ENCODE data around the gene CFAP46.
"Not testable (repeated sequence)": the region's sequence is repeated elsewhere in the genome, so short reads cannot be mapped to it uniquely, and the experiment has no call there.

The CFAP46 gene

DNA sequence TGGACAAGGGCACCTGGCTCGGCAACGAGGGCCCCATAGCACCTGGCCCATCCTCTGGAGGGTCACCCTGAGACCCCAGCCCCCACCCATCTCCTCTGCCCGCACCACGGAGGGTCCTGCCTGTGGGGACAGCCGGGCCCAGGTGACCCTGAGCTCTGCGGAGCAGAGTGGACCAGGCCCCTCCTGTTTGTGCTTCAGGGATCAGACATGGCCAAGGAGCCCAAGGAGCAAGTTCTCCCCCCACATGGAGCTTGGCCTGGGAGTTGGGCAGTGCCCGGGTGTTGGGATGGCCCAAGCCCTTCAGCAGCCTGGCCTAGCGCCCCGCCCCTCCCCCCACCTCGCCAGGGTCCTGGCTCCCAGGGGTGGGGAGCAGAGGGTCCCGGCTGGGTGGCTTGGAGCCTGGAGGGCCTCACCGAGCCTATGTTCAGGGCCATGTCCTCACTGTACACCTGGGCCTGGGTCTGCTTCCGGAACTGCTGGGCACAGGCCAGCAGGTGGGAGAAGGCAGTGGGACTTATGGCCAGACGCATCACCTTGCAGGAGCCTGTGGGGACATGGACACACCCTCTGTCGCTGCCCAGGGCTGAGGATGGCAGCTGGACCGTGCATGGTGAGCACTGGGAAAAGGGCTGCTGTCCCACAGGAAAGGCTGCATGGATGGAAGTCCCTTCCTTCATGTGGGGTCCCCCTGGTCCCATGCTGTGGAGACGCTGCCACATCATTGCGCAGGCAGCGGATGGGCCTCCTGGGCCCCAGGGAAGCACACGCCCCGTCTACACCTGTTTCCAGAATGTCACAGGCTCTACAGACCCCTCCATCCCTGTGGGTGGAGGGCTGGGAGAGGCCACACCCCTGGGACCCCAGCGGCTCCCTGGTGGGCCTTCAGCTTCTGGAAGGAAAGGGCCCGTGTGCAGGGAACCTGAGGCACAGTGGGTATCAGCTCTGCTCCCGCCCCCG, 107.2 kb downstream of the CFAP46 start:
- no peaks in the 10 kb centered on the region for H3K4me1 ChIP-seq (ENCODE audit: insufficient read depth, low read length)
- no peak overlapping the region for H3K9ac ChIP-seq (ENCODE audit: low read depth, low read length)
- no peaks in the 10 kb centered on the region for H3K36me3 ChIP-seq (ENCODE audit: insufficient read depth, low read length)
- no peaks in the 10 kb centered on the region for H3K9me3 ChIP-seq (ENCODE audit: control insufficient read depth, insufficient read depth, low read length)

DNA sequence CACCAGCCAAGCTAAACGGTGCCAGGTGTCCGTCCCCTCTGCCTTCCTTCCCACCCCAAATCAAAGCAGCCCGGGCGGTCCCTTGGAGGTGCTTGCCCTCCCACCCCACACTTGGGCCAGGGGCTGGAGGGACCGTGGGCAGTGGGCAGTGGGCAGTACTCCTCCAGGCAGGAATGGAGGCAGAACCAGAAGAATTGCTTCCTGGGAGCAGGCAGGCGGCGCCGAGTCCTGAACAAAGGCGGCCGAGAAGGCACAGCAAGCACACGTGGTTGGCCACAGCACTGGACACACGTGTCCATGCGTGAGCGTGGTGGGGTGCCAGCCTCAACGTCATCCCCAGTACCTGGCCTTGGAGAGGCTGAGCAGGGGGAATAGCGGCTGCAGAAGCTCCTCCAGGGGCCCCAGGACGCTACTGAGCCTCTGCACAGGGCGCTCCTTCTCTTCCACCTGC, 108.0 kb downstream of the CFAP46 start:
- H3K36me3 ChIP-seq (ENCODE audit: insufficient read depth, low read length): no peaks in the 10 kb centered on the region
- no peaks in the 10 kb centered on the region for H3K9me3 ChIP-seq (ENCODE audit: control insufficient read depth, insufficient read depth, low read length)
- no peaks in the 10 kb centered on the region for H3K4me1 ChIP-seq (ENCODE audit: insufficient read depth, low read length)
- no peak overlapping the region for H3K9ac ChIP-seq (ENCODE audit: low read depth, low read length)

DNA sequence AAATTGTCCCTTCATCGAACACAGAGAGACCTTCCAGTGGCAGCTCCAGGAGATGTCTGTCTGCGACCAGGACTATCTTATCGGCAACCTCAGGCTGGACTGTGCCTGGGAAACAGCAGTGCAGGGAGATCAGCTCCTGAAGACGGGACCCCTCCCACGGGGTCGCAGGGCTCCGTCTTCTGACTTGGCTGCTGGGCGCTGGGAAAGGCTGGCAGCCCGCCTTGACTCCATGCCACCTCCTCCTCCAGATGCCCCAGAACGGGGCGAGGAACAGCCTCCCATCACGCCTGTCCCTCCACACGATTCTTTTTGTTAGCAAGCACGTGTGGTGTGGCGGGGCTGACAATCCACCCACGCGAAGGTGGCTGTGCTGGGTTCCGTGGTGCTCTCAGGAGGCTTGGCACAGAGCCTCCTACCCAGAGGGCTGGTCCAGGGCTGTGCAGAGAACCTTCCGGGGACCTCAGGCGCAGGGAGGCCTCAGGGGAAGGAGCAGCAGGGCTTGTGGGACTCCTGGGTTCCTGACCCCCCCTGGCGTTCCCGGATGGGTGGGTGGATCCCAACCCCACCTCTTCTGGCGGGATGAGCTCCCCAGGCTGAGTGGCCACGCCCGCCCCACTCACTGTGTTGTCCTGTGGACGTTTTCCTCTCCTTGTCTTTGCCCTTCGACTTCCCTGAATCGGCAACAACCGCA, 108.8 kb downstream of the CFAP46 start:
- Histone ChIP-seq H3K9ac (ENCODE audit: low read depth, low read length) (no peak overlapping the region), H3K36me3 (ENCODE audit: insufficient read depth, low read length) (no peaks in the 10 kb centered on the region), H3K9me3 (ENCODE audit: control insufficient read depth, insufficient read depth, low read length) (no peaks in the 10 kb centered on the region), H3K4me1 (ENCODE audit: insufficient read depth, low read length) (no peaks in the 10 kb centered on the region)

DNA sequence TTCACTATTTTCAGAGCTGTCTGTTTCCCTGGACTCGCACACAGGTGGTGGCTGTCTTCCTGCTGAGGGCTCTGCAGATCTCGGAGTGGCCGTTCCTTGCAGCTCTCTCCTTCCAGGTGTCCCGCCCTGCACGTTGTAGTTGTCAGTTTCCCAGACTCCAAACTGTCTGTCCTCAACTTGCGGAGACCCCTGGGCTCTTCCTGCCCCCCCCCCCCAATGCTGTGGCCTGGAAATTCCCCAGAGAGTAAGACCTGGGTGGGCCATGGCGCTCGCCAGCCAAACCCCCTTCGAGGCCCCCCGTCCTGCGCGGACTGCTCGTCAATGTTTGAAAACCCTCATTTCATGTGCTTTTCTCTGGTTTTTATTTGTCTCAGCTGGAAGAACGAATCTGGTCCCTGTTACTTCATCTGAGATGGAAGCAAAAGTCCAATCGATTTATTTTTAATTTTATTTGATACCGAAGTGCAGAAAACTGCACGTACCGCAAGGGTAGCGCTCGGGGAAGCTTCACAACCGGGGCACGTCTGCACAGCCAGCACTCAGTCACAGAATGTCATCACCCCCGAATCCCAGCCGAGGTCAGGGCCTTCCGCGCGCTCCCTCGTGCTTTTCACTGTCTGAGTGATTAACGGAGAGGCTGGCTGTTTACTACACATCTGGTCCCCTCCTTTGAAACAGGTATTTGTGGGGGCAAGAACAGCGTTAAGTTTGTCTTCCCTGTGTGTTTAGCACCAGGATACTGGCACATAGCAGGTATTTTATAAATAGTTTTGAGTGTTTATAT, 110.0 kb downstream of the CFAP46 start:
- Histone ChIP-seq H3K4me1 (ENCODE audit: insufficient read depth, low read length) (no peaks in the 10 kb centered on the region), H3K9ac (ENCODE audit: low read depth, low read length) (no peak overlapping the region), H3K9me3 (ENCODE audit: control insufficient read depth, insufficient read depth, low read length) (no peaks in the 10 kb centered on the region), H3K36me3 (ENCODE audit: insufficient read depth, low read length) (no peaks in the 10 kb centered on the region)

DNA sequence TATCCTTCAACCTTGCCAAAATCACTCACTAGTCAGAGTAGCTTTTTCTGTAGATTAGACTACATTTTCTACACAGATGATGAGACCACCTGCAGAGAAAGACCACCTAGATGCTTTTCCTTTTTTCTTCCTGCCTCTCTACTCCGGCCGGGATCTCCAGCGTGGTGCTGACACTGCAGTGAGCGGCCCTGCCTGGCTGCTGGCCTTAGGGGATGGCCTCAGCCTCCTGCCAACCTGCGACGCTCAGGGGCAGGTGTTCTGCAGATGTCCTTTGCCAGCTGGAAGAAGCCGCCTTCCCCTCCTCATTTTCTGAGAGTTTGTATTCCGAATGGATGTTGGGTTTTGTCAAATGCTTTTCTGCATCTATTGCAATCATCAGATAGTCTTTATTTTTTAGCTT, 113.0 kb downstream of the CFAP46 start:
- no peaks in the 10 kb centered on the region; the same call in 1 of the 2 replicates for H3K9me3 ChIP-seq (ENCODE audit: control insufficient read depth, insufficient read depth, low read length)
- H3K9ac ChIP-seq (ENCODE audit: low read depth, low read length): no peak overlapping the region
- H3K4me1 ChIP-seq (ENCODE audit: insufficient read depth, low read length): no peaks in the 10 kb centered on the region
- H3K36me3 ChIP-seq (ENCODE audit: insufficient read depth, low read length): no peaks in the 10 kb centered on the region

DNA sequence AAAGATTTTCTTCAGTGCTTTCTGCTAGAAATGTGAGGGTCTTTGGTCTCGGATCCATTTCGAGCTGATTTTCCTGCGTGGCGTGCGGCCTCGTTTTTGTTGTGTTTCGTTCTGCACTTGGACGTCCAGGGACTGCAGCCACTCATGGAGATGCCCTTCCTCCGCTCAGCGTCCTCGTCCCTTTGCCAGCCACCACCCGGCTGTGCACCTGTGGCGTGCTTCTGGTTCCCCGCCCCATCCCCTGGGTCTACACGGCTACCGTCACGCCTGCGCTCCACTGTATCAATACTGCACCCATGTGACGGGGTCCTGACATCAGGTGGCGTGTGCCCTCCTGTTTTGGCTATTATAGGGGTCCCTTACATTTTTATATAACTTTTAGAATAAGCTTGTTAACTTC, 113.7 kb downstream of the CFAP46 start:
- Histone ChIP-seq H3K4me1 (ENCODE audit: insufficient read depth, low read length) (no peaks in the 10 kb centered on the region), H3K36me3 (ENCODE audit: insufficient read depth, low read length) (no peaks in the 10 kb centered on the region), H3K9ac (ENCODE audit: low read depth, low read length) (no peak overlapping the region), H3K9me3 (ENCODE audit: control insufficient read depth, insufficient read depth, low read length) (no peaks in the 10 kb centered on the region; the same call in 1 of the 2 replicates)

DNA sequence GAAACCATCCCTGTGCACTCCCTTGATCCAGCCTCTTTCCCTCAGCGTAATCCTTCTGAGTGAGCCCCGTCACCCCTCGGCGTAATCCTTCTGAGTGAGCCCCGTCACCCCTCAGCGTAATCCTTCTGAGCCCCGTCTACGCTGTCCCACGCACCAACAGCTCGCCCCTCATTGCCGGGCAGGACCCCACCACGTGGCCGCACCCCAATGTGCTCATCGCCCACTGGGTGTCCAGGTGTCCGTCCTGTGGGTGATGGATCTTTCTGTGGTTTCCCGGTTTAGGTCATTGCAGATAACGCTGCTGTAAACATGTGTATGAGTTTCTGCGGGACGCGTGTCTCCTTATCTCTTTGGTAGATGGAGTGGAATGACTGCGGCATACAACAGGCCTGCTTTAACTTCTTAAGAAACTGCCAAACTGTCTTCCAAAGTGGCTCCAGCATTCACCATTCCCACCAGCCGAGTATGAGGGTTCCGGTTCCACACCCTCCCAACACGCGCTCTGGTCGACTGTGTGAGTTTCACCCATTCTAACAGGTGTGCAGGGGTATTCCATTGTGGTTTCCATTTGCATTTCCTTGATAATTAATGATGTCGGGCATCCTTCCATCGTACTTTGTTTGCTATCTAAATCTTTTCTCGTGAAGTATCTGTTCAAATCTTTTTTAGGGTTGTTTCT, 114.4 kb downstream of the CFAP46 start:
- Histone ChIP-seq H3K9ac (ENCODE audit: low read depth, low read length) (no peak overlapping the region), H3K36me3 (ENCODE audit: insufficient read depth, low read length) (no peaks in the 10 kb centered on the region), H3K9me3 (ENCODE audit: control insufficient read depth, insufficient read depth, low read length) (no peaks in the 10 kb centered on the region; the same call in 1 of the 2 replicates), H3K4me1 (ENCODE audit: insufficient read depth, low read length) (no peaks in the 10 kb centered on the region)

DNA sequence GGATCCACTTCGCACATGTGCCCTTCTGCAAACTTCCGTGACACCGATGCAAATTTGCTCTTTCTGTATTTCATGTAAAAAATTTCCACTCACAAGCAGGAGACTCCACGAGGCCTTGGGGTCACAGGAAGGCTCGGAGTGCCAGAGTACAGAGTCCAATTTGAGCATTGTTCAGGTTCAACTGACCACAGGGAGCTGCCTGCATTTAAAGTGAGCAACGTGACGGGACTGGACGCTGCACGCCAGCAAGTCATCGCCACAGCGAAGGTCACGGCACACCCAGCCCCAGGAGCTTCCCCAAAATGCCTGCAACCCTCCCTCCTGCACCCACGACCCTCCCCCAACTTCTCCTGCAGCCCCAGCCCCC, 115.0 kb downstream of the CFAP46 start:
- no peaks in the 10 kb centered on the region; the same call in 1 of the 2 replicates for H3K9me3 ChIP-seq (ENCODE audit: control insufficient read depth, insufficient read depth, low read length)
- no peaks in the 10 kb centered on the region for H3K36me3 ChIP-seq (ENCODE audit: insufficient read depth, low read length)
- H3K9ac ChIP-seq (ENCODE audit: low read depth, low read length): no peak overlapping the region
- H3K4me1 ChIP-seq (ENCODE audit: insufficient read depth, low read length): no peaks in the 10 kb centered on the region

DNA sequence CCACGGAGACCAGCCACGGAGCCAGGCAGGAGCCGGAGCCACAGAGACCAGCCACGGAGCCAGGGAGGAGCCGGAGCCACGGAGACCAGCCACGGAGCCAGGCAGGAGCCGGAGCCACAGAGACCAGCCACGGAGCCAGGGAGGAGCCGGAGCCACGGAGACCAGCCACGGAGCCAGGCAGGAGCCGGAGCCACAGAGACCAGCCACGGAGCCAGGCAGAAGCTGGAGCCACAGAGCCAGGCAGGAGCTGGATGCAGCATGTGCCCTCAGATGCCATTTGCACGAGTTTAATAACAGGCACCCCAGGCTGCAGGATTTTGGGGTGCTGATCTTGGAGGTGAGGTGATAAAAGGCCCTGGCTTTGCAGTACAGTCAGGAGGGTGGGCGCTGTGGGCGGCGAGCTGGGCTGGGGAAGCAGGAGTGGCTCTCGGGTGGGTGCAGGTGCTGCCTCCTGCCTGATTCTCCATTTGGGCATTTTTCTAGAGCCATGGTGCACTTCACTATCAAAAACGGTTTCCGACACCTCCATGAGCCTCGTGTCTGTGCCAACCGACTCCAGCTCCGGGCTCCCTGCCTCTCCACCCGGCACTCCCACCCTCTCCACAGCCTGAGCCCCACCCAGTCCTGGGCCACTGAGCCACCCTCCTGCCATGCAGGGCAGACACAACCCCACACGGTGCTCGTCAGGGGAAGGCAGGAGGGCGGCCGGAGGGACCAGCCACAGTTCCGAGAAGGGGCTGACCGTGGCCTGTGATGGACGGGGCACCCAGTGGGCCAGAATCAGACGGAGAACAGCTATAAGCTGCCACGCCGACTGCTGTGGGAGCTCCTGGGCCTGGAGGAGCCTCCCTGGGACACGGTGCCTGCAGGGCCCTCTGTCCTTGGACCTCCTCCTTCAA, 115.6 kb downstream of the CFAP46 start:
- Histone ChIP-seq H3K9me3 (ENCODE audit: control insufficient read depth, insufficient read depth, low read length) (no peaks in the 10 kb centered on the region; the same call in 1 of the 2 replicates), H3K9ac (ENCODE audit: low read depth, low read length) (no peak overlapping the region), H3K36me3 (ENCODE audit: insufficient read depth, low read length) (no peaks in the 10 kb centered on the region)

DNA sequence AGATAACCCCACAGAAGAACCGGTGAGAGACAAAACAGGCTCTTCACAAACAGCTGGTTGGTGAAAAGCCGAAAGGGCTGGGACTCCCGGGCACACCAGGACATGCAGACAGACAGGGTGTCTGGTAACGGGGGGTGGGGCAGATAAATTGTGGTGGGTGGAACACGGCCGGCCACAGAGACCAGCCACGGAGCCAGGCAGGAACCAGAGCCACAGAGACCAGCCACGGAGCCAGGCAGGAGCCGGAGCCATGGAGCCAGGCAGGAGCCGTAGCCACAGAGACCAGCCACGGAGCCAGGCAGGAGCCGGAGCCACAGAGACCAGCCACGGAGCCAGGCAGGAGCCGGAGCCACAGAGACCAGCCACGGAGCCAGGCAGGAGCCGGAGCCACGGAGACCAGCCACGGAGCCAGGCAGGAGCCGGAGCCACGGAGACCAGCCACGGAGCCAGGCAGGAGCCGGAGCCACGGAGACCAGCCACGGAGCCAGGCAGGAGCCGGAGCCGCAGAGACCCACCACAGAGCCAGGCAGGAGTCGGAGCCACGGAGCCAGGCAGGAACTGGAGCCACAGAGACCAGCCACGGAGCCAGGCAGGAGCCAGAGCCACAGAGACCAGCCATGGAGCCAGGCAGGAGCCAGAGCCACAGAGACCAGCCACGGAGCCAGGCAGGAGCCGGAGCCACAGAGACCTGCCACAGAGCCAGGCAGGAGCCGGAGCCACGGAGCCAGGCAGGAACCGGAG, 116.4 kb downstream of the CFAP46 start:
- not testable (repeated sequence) for H3K9me3 ChIP-seq (ENCODE audit: control insufficient read depth, insufficient read depth, low read length); H3K9ac ChIP-seq (ENCODE audit: low read depth, low read length); H3K36me3 ChIP-seq (ENCODE audit: insufficient read depth, low read length); H3K4me1 ChIP-seq (ENCODE audit: insufficient read depth, low read length)

More for the DNA sequence above, 115.6 kb downstream of the CFAP46 start:
- H3K4me1 ChIP-seq (ENCODE audit: insufficient read depth, low read length): no peaks in the 10 kb centered on the region

DNA sequence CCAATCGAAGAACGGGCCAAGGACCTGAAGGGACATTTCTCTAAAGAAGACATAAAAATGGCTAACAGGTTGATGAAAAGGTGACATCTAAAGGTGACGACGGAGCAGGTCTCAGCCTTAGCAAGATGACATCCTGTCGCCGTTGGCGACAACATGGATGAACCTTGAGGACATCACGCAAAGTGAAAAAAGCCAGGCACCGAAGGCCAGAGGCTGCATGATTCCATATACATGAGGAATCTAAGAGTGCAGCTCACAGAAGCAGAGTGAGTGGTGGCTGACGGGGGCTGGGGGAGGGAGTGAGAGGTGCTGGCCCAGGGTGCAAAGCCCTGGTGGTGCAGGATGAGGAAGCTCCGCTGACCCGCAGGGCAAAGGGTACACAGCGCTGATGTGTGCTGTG, 122.3 kb downstream of the CFAP46 start:
- H3K4me1 ChIP-seq (ENCODE audit: insufficient read depth, low read length): no peaks in the 10 kb centered on the region
- no peaks in the 10 kb centered on the region; the same call in 1 of the 2 replicates for H3K9me3 ChIP-seq (ENCODE audit: control insufficient read depth, insufficient read depth, low read length)
- H3K36me3 ChIP-seq (ENCODE audit: insufficient read depth, low read length): no peaks in the 10 kb centered on the region
- H3K9ac ChIP-seq (ENCODE audit: low read depth, low read length): no peak overlapping the region

DNA sequence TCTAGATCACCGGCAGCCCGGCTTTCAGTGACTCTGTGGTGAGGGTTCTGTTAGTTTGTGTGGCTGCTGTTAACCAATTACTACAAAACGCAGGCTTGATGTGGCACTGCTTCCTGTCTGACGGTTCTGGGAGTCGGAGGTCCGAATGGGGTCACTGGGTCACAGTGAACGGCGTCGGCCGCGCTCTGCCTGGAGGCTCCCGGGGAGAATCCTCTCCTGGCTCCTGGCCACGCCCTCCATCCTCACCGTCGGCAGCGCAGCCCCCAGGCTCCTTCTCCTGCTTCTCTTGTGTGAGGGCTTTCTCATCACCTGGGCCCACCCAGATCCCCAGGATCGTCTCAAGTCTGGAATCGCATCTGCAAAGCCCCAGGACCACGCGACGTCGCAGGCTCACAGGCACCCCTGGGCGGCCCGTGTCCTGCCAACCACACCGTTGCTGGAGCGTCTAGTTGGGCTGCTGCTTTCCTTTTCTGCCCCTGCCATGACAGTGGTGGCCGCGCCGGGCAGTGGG, 124.6 kb downstream of the CFAP46 start:
- no peaks in the 10 kb centered on the region for H3K4me1 ChIP-seq (ENCODE audit: insufficient read depth, low read length)
- no peaks in the 10 kb centered on the region for H3K36me3 ChIP-seq (ENCODE audit: insufficient read depth, low read length)
- no peaks in the 10 kb centered on the region for H3K9me3 ChIP-seq (ENCODE audit: control insufficient read depth, insufficient read depth, low read length)
- no peak overlapping the region for H3K9ac ChIP-seq (ENCODE audit: low read depth, low read length)
